ENCODE data around the gene THEM5.

Gene THEM5

DNA sequence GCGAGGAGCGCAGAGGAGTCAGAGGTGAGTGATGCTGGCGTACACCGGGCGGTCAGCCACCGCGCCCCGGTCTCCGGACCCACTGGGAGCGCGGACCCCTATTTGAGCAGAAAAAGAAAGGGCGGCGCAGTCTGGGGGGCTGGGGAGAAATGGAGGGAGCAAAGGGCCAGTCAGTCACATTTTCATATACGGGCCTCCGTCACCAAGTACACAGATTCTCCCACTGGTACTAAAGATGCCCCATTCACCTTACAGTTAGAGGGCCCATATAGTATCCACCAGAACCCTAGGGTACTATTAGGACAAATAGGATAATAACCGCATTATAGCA is 14.5 kb downstream of the THEM5 start:
- FAIRE-seq: no peak

DNA sequence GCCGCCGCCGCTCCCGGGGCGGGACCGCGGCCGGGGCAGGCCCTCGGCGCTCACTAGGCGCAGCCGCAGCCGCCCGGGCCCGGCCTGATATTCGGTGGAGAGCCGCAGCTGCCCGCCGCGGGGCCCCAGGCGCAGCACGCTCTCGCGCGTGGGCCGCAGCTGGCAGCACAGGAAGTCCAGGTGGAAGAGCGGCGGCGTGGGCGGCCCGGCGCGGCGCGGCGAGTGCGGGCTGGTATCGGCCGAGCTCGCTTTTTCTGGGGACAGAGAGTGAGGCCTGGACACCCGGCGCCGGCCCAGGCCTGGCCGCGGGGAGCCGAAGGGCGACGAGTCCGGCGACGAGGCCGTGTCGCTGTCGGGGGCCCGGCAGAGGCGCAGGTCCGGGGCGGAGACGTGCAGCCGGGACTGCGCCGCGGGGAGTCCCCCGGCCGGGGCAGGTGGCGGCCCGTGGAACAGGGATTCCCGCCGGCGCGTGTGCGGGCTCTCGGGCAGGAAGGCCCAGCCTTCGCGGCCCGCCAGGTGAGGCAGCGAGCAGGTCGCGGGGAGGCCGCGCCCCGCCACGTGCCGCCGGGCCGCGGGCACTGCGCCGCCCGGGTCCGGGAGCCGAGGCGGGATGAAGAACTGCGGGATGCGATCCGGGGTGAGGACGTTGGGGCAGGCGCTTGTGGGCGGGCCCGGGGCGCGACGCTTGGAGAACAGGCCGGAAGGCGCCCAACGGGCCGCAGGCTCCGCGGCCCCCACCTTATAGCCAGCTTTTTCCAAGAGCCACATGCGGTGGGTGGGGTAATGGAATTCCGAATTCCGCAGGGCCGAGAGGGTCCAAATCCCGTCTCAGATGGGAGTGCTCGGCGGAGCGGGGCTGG is 15.1 kb downstream of the THEM5 start:
- FAIRE-seq: no peak

DNA sequence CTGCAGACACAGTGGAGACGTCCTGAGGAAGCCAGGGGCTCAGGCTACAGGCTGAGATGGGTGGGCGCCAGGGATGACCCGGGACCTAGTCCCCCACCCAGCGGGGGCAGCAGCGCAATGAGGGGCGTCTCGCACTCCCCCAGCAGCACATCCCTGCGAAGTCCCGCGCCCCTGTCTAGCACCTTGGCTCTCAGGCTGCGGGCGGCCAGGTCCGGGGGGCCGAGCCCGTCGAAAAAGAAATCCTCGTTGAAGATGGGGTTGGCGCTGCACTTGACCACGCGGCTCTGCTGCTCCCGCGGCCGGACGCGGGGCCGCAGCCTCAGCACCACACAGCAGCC is 15.7 kb downstream of the THEM5 start:
- FAIRE-seq: no peak

DNA sequence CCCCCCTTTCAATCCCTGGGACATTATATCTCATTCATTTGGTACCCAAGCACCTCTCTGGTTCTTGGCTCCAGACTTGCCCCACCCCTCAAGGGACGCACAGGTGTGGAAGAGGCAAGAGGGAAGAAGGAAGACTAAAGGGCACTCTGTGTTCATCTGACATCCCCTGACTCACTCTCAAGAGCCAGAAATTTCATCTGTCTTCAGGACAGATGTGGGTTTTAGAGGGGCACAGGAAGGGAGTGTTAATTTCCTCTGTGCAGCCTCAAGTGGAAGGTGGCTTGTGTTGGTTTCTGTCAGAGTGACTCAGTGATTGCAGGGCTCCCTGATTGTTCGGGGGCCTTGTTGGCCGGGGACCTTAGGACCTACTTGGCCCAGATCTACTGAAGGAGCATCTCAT is 16.3 kb downstream of the THEM5 start:
- FAIRE-seq: no peak

DNA sequence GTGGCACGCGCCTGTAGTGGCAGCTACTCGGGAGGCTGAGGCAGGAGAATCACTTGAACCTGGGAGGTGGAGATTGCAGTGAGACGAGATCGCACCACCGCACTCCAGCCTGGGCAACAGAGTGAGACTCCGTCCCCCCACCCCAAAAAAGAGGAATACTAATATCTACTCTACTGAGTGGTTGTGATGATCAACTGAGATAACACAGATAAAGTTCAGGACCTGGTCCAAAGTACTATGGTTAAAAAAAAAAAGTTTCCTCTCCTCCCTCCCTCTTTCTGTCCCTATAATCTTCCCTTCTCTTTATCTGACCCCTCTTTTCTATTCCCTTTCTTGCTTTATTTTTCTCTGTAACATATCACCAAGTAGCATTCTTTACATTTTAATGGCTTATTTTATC is 17.9 kb downstream of the THEM5 start:
- no peak for FAIRE-seq

DNA sequence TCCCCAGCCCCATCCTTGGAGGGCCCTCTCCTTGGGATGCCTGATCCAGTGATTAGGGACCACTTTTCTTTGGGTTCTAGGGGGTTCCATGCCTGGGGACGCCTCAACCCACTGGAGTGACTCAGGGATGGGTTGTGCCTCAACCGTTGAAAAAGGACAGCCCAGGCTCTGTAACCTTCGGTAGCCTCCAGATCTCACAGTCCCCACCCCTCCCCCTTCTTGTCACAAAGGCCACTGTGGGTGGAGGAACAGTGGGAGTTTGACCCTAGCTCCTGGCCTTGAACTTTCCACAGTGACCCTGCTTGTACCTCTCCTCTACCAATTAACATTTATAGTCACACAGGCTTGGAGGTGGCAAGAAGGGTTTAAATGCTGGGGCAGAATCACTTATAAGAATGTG is 19.3 kb downstream of the THEM5 start:
- no peak for FAIRE-seq

DNA sequence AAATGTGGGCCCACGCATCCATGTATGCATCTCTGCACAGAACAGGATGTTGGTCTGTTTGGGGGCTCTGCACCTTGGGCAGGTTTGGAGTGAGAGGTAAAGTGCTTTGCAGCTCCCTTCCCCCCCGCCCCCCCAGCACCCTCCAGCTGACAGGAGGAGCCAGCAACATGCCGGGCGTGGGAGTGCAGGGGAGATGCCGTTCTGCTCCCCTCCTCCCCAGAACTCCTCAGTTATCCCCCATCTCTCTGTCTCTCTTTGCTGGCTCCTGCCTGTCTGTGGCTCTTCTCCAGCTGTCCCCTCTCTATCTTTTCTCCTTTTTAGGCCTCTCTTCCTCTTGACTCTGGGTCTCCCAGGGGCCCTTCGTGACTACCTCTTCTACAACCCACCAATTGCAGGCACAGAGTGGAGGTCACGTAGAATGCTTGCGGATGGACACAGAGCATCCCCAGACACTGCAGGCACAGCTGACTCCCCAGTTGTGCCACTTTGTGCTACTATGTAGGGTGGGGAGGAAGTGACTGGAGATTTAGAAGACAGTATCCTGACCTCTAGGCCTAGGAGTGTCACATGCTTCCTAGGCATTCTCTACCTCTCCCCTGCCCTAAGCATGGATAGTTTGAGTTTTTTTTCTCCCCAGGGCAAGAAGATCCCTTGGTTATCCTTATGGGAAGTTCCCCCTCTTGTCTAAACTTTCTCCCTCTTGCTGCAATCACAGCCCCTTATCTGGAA is 20.2 kb downstream of the THEM5 start:
- FAIRE-seq: no peak

DNA sequence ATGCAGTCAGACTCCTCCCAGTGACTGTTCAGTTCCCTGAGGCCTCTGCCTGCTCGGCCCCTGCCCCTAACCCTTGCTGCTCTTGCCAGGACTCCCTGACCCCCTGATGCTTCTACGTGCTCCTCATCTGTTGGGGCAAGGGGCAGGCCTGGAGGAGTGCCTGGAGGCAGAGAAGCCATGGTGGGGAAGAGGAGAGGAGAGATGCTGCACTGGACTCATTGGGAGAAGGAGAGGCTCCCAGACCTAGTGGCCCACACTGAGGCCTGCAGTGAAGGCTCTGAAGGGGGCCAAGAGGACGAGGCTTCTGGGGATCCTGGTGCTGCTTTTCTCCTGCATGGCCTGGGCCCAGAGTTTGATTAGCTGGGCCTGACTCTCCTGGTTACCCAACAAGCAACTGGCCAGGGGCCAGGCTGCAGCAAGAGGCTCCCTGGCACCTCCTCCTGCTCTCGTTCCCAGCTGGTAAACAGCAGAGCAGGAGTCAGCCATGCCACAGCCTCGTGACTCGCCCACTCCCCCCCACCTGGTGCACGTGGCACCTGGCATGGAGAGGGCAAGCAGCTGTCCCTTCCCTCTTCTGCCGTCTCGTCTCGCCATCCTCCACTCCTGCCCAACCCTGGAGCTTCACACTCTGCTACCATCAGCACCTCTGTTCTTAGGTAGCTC is 21.1 kb downstream of the THEM5 start:
- no peak for FAIRE-seq

DNA sequence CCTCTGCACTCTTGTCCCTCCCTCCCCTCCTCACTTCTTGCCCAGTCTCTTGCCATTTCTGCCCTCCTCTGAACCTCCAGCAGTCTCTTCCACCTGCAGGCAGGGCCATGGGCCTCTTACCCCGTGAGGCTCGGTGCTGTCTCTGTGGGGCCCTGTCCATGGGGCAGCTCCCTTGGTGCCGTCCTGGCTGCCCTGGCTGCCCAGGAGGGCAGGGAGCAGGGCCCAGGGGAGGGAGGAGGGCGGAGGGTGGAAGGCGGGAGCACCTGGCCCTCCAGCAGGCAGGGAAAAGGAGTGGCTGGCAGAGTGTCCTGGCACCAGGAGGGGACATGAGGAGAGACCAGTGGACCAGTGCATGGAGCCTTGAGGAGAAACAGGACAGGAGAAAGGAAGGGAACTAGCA is 21.9 kb downstream of the THEM5 start, which contains the start of gene RORC:
TSS of gene RORC (minus strand) at position 198 of the 400 bp plus-strand sequence. CDS start at position 160, 38 bp downstream.
- no peak for FAIRE-seq

DNA sequence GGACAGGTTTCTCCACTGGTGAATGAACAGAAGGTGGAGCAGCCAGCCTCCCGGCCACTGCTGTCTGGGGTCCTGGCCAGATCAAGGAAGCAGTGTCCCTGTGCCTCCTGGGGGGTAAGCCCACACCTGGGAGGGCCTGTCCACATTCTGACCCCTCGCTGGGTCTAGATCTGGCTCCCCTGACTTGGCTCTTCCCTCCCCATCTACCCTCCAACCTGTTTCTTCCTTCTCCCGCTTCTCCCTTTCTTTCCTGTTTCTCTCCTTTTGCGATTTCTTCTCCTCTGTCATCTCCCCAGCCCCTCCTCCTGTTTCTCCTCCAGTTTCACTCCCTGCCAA is 22.3 kb downstream of the THEM5 start:
- FAIRE-seq: no peak

DNA sequence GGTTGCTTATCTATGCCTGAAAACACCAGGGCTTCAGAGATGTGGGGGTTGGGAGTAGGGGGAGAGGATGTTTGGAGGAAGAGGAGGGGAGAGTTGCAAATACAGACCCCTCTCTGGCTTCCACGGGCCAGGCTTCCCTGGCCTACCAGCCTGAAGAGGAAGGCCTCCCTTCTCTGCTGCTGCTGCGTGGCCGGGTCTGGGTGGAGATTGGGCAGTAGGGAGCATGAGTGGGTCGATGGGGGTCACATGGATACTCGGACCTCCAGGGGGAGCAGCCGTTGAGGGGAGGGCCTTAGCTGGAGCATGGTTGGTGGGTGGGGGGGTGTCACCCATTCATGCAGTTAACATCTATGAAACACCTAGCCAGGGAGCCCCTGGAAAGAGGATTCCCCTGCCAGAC is 23.5 kb downstream of the THEM5 start:
- FAIRE-seq: no peak

DNA sequence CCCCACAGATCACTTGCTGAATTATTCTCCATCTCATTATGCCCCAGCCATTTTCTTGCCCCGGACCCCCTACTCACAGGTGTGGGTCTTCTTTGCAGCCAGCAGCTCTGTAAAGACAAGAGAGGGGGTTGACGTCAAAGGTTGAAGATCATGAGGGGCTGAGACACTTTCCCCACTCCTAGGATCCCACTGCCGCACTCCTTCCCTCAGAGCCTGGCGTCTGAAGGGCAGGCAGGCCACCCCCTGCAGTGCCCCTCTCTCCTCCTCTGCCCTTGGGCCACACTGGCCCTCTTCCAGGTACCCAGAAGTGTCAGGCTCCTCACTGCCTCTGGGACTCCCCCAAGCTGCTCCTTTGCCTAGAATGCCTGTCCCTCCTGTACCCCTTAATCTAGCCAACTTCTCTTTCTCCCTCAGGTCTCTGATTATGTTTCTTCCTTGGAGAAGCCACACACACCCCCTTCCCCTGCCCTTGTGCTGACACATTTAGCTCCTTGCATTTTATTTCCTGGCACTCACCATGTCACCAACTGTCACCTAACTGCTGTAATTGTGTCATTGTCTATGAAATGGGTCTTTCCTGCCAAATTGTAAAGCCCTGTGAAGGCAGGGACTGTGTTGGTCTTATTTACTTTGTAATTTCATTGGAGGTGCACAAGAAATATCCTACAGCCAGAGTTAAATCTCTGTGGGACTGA is 24.0 kb downstream of the THEM5 start:
- no peak for FAIRE-seq

DNA sequence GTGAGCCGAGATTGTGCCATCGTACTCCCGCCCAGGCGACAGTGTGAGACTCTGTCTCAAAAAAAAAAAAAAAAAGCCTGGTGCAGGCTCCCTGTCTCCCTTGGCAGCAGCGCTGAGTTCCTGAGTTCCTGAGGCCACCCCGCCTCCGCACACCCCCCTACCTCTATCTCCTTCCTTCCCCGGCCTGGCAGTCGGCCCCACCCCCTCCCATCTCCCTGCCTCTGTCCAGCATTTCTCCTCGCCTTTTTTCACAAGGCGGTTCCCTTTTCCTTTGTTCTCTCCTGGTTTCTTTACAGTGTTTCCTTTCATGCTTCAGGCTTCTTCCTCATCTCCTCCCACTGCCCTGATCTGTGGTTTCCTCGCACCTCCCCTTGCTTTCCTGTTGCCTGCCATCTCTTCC is 24.6 kb downstream of the THEM5 start:
- no peak for FAIRE-seq

DNA sequence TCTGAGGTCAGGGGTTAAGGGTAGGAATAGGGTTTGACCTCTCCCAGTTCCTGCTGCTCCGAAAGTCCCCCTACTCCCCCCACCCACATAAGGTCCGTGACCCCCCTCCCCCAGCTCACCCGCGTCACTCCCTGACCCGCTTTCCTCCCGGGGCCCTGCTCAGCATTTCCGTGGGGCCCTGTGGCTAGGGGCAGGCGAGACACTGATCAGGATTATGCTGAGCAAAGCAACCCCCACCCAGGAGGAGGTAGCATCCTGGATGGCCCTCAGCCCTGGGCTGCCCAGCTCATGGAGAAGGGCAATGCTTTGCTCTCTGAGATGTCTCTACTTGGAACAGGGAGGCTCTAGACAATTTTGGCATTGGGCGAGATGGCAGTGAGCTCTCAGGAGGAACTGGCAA is 25.7 kb downstream of the THEM5 start:
- FAIRE-seq: no peak

DNA sequence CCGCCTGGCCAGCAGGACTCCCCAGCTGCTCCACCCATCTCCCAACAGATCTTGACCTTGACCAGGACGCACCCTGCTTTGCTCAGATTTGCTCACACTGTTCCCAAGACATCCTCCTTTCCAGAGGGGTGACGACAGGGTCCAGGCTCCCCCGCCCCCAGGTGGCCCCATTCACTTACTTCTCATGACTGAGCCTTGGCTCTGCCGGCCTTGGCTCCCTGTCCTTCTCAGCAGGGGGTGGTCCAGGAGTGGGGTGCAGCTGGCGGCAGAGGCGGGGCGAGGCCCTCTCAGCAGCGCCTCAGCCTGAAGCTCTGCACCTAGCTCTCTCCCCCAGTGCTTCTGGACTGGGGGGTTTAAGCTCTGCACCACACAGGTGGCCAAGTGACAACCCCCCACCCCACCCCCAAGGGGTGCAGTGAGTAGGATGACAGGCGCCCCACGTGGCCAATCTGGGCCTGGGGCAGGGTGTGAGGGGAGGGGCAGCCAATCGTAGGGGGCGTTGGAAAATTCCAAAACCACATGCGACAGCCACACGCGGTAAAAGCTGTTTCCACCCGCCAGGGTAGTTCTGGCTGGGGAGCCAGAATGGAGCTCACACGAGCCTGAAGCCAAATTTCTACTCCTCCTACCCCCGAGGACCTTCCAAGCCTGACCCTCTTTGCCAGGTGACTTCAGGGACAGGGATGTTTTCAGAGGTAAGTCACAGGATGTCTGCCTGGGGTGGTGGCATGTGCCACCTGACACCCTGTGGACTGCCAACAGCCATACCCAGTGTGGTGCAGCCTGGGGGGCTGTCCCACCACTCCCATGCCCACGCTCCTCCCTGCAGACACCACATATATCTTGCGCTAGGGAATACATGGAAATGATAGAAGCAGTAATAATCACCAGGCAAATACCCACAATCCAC is 27.5 kb downstream of the THEM5 start:
- FAIRE-seq: no peak

DNA sequence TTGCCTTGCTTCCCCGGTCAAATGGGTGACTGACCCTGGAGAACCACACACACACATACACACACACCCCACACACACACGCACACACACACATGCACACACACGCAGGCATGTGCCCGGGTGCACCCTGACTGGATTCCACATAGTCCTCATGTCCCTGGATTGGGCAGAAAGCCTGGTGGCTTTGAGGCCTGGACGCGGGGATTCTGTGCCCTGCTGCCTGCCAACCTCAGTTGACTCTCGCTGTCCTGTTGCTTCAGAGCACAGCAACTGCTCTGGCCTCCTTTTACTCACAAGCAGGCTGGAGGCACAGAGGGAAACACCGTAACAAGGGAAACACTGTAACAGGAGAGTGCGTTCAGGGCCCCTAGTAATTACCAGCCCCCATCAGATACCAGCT is 28.3 kb downstream of the THEM5 start:
- FAIRE-seq: no peak

DNA sequence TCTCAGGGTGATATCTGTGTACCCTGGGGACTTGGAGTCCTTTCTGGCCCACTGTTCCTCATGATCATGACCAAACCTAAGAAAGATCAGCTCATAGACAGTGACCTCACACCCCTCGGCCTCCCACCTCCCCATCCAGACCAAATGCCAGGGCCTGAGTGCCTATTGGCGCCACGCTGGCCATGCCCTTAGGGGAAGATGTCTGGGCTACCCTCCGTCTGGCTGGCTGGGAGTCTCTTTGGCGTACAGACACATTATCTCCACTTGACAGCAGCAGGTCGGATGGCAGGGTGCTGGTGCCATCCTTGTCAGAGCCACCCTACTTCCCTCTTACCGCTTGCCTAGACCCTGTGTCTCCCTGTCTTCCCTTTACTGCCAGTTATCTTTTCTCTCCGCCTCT is 30.3 kb downstream of the THEM5 start:
- FAIRE-seq: no peak

DNA sequence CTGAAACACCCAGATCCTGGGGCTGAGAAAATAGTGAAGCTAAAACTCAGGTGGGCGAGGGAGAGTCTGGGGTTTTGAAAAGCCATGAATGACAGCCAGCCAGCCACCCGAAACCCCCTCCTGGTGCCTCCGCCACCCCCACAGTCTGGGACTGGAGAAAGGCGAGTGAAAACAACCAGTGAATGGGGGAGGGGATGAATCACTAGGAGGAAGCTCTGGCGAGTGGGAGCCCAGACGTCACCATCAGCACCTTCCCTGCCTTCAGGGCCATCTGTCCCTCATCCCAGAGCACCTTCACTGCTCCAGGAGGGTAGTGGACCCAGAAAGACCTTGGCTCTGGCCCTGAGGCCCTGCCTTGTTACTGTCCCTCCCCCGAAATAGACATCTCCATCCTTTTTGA is 31.1 kb downstream of the THEM5 start:
- no peak for FAIRE-seq

DNA sequence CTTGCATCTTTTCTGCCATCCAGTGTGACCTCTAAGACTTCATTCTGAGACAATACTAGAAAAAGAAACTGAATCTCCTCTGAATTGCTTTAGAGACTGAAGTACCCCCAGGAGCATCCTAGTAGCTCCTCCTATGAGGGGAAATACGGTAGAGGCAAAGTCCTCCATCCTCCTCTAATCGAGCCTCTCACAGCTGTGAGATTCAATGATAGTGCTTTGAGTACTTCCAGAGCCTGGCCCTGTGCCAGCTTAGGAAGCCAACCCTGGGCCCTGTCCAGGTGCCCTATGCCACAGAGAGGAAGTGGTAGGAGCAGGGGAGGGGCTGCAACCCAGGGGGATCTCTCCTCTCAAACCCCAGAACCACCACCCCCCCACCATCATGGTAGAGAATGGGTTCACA is 32.6 kb downstream of the THEM5 start:
- no peak for FAIRE-seq

DNA sequence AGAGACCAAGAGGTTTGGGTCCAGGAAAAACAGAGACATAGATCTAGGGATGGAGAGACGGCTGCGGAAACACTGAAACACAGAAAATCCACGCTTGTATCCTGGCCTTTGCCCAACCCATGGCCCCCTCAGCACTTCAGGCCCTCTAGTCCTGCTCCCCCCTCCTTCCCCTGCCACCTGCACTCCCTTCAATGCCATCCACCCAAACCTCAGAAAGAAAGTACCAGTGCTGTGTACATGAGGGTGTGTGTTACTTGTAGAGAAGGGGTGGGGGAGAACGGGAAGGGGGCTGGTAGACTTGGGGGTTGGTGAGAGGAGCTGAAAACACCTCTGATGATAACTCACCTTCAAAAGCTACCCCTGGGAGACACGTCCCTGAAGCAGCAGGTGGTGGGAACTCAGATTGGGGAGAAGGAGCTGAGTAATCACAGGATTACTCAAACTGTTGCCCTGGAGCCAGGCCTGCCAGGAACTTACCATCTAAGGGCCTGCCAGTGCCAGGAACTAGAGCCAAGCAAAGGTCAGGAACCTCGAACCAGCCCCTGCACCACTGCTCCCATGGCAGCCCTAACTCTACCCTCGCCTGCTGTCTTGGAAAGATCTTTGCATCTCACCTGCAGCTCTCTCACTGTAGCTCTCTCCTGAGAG is 33.4 kb downstream of the THEM5 start:
- FAIRE-seq: no peak

DNA sequence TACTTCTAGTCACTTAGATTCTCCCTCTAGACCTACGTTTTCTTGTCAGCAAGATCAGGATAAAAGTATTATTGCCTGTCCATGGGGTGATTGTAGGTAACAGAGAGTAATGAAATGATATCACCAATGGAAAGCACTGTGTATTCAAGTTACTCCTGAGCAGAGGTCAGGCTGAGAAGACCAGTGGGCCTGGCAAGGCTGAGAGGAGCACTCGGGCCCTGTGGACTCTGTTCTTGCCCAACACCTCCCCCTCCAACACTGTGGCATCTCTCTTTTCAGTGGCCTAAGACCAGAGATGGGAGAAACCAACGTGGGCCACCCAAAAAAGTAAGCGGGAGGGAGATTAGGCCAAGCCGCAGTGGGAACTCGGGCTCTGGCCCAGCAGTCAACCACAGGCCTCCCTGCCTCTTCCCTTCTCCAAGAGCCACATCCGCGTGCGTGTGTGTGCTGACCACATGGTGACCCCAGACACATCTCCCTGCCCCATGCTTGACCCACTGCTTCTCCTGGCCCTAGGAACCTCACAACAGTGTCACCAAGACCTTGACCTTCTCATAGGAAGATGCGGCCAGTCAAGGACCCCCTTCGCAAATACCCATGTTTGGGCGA is 34.2 kb downstream of the THEM5 start:
- FAIRE-seq: no peak

DNA sequence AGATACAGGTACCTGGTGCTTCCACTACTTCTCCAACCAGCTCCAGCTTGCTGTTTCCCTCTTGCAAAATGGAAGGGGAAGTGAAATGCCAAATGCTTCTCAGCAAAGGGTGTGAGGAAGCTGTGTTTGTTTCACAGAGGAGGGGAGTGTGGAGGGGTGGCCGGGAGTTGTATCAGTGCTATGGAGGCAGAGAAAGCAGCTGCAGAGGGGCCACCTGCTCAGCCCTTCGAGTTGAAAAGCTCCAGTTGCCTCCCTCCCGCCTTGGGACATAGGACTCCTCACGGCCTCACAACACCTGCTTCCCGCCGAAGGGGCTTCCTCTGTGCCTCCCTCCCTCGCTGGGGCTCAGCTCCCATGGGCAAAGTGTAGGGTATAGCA is 36.2 kb downstream of the THEM5 start:
- no peak for FAIRE-seq
